HG03521 (cell line): Measurements from ENCODE around the gene NAGS.
"Not testable (repeated sequence)": the region's sequence is repeated elsewhere in the genome, so short reads cannot be mapped to it uniquely, and the experiment has no call there.

Experiments
- ATAC-seq: cut with Tn5 transposase; IDR thresholded peaks from one replicate; pipeline ENCODE4 v1.9.1; 2021; ENCODE audit warnings: mild to moderate bottlenecking, moderate library complexity; ENCODE audit not compliant: unreplicated experiment

The NAGS gene

DNA sequence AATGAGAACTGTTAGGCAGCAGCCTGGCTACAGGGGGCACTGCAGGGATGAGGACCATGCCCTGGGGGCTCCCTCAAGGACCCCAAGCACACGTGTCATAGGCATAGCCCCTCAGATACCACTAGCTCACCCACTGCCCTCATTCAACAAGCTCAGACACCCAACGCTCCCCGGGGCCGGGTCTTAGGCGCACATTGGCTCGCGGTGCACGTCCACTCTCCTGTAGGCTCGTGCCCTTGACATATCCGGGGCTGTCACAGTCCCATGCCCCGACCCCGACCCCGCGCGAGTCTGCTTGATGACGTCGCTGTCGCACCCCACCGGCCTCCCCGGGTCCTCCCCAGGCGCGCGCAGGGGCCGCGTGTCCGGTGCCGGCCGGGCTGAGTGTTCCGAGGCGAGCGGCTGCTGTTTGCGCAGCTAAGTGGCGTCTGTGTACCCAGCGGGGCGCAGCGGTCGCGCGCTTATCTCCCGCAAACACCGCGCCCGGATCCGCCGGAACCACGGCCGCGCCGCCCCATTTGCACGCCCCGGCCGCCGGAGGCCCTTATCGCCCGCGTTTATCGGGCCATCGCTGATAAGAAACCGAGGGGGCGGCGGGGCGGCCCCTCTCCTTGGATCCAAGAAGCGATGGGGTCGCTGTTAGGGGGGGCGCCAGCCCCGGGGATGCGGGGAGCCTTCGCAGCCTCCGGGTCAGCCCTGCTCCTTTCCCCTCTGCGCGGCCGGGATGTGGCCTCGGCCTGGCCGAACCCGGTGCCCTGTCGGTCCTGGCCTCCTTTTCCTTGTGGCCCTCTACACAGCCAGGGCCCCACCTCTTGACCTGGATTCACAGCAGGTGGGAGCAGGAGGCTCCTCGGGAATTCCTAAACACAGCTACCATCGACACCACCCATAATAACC is 20.7 kb upstream of the NAGS start:
- ATAC-seq = no peak

DNA sequence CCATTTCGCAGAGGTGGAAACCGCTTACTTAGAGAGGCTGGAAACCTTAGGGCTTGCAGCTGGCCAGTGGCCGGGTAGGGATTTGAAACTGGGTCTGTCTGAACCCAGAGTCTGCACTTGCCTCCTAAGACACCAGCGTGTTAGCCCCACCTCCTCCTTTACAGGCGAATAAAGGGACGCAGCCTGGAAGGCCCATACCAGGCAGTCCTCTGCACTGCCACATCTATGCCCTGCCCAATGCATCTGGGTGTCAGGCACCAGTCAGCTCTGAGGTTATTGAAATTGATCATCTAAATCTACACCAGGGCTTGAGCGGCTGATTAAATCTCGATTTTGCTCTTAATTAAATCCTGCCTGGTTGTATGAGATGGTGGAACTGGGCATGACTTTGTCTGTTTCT is 19.9 kb upstream of the NAGS start:
- ATAC-seq = no peak

DNA sequence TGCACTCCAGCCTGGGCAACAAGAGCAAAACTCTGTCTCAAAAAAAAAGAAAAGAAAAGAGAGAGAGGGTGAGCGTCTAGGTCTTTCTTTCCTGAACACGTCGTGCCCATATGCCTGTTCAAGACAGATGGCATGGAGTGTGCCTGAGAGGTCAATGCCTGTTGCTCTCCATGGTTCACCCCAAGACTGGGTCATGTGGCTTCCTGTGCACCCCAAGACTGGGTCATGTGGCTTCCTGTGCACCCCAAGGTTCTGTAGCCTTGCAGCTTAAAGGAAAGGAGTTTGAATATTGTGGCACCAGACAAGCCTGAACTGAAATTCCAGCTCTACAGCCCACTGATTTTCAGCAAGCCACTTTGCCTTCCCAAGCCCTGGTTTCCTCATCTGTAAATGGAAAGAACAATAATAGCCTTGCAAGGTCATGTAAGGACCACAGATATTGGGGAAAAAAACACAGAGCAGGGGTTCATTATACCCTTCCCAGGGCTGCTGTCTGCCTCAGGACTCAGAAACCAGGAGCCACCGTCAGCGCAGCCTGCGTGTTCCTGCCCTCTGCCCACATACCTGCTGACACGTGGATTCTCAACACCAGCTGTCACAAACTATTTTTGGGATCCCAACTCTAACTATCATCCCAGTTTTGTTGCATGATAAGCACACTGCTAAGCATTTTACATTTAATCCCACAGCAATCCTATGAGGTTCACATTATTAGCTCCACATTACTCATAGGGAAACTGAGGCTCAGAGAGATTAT is 18.0 kb upstream of the NAGS start:
- ATAC-seq = no peak

DNA sequence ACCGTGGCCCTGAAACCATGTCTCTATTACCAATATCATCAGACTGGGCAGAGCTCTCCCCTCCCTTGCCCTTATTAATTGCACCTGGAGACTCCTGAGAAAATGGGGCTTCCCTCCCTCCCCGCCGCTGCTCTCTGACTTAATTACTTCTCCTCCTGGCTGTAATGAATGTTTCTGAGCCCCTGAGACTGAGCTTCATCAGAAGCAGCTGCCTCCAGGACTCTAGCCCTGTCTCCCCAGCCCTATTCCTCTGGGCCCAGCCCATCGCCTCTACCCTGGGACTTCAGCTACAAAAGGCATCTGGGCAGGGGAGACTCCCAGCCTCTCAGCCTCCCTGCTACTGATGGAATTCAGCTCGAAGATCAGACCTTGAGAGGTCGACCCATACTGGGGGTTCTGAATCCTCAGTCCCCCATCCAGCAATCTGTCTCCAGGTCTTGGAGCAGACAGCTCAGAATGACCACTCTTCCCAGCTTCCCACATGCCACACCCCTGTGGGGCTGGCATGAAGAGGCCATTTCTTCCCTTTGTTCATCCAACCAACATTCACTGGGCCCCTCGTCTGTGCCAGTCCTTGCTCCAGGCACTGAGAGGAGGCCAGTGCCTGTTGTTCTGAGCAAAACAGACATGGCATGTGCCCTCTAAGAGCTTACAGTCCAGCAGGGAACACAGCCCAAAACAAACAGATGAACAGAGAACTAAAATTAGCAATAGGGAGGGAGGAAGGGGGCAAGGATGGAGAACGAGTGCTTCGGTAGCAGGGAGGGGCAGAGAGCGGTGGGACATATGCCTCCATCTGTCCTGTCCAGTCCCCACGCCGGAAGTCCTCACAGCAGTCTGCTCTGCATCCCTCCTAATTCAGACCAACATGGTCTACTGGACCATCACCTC is 17.0 kb upstream of the NAGS start:
- no peak for ATAC-seq

DNA sequence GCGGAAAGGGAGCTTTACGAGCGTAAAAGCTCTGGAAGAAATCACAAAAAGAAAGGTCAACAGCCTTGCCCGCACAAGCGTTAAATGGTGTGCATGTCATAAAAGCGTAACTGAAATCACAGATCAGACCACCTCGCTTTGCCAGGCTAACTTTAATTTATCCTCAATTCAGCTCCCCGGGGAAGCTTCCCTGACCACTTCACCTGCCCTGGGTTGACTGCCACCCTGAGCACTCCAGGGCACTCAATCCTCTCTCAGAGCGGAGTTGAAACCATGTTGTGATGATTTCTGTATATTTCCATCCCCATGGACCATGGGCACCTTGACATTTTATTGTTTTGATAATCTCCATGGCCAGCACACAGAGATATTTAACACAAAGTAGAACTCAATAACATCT is 16.1 kb upstream of the NAGS start:
- ATAC-seq = no peak

DNA sequence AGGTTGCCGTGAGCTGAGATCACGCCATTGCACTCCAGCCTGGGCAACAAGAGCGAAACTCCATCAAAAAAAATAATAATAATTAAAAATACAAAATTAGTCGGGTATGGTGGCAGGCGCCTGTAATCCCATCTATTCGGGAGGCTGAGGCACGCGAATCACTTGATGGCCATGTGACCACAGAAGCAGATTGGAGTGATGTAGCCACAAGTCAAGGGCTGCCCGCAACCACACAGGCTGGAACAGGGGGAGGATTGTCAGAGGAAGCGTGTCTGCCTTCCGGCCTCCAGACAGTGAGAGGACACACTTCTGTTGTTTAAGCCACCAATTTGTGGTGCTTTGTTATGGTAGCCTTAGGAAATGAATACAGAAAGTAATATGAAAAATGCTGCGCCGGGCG is 11.8 kb upstream of the NAGS start:
- no peak for ATAC-seq

DNA sequence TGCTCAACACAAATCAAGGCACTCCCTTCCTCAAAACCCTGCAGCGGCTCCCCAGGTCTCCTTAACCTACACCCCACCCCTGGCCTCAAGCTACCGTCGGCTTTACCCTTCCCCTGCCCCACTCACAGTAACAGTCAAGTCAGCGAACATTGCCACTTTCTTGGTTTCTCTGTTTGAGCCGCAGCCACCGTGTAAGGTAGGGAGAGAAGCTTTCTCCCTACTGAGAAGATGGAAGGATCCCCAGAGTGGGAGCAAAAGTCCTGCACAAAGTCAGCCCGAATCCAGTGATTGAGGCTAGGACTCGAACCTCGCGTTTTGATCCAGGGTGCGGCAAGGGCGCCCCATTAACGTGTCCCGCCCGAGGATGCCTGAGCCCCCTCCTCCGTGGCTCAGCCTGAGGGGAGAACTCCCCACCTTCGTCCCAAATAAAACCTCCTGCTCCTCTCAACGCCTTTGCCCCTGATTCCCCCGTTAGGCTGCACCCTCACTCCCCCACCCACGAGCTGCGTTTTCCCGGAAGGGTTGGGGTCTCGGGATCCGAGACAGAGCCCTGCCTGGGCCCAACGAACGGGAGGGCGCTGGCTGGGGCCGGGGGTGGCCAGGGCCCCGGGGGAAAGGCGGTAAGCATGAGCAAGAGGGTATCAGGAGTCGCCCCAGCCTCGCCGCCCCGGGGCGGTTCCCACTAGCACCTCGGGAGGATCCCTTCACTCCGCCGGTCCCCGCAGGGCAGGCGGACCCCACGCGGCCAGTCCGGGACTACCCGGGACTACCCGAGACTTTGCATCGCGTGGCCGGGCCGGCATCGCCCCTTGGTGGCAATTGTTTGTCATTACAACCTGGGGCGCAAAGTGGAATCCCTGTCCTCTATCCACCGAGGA is 9.9 kb upstream of the NAGS start:
- no peak for ATAC-seq

DNA sequence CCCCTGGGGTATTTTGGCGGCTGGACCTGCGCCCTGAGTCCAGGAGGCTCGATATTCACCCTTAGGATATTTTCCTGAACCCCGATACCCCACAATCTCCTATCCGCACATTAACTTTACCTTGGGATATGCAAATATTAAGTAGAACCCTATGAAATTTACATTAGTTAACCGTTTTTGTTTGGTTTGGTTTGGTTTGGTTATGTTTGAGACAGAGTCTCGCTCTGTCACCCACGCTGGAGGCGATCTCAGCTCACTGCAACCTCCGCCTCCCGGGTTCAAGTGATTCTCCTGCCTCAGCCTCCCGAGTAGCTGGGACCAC is 9.3 kb upstream of the NAGS start:
- ATAC-seq = no peak

DNA sequence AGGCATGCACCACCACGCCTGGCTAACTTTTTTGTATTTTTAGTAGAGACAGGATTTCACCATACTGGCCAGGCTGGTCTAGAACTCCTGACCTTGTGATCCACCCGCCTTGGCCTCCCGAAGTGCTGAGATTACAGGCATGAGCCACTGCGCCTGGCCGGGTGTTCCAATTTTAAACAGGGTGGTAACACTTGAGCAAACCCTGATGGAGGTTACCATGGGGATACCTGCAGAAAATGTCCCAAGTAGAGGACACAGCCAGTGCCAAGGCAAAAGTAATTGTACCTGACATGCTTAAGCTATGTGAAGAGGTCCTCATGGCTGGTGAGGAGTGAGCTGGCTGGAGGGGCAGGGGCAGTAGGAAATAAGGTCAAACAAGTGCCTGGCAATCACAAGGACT is 7.2 kb upstream of the NAGS start:
- not testable (repeated sequence) for ATAC-seq

DNA sequence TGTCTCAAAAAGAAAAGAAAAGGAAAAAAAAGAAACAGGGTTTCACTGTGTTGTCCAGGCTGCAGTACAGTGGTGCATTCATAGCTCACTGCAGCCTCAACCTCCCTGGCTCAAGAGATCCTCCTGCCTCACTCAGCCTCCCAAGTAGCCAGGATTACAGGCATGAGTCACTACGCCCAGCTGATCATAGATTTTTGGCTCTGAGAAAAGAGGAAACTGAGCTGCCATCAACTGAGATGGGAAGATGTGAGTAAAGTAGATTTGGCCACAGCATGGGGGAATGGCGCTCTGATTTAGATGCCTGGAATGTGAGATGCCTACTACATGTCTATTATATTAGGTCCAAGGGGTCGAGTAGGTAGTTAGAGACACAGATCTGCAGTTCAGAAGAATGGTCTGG is 5.9 kb upstream of the NAGS start:
- ATAC-seq = no peak

DNA sequence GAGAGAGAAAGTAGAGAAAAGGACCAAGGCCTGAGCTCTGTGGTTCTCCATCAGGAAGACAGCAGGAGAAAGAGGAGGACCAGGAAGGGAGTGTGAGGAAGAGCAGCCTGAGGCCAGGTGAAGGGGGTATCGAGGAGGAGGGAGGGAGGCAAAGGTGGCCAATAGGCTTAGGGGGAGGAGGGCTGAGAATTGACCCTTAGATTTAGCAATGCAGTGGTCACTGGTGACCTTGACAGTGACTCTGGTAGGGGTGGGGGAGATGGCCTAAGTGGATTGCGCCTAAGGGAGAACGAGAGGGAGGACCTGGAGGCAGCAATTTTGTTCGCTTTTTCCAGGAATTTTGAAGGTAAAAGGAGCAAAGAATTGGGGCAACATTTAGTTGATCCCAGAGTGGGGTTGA is 5.4 kb upstream of the NAGS start:
- ATAC-seq = no peak

DNA sequence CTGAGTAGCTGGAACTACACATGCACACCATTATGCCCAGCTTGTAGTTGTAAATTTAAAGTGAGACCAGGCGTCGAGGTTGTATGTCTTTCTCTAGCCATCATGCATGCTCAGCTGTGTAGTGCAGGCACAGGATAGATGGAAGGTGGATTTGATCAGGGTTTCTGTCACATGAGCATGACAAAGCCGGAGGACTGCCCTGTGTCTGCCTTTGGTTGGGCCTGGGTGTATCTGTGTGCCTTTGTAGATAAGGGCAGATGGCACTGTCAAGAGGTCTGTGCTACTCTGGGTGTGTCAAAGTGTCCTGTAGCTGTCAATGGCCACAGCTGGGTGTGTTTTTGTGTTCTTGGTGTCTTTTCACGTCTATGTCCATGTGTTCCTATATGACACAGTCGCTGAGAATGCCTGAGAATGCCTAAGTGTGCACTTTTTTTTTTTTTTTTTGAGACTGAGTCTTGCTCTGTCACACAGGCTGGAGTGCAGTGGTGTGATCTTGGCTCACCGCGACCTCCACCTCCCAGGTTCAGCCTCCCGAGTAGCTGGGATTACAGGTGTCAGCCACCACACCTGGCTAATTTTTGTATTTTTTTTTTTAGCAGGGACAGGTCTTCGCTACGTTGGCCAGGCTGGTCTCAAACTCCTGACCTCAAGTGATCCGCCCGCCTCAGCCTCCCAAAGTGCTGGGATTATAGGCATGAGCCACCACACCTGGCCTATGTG is 4.1 kb upstream of the NAGS start:
- no peak for ATAC-seq

DNA sequence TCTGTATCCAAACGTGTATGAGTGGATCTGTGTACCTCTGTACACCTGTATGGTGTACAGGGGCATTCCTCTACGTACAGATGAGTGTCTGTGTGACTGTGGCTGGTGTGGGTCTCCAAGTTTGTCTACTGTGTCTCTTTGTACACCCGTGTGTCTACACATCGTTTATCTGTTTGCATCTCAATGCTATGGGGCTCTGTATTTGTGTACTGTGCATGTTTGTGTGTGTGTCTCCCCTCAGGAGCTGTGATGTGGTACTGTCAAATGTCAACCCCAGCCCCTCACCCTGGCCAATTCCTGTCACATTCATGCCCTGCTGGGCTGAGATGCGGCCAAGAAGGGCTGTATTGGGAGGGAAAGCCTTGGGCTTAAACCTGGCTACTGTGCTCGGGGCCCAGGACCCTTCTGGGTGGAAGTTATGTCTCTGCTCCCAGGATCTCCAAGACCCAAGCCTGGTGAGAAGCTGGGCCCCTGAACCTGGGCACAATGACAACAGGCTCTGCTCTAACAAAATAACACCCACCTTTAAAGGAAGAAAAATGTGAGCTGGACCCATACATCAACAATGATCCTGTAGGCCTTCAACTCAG is 3.5 kb upstream of the NAGS start:
- no peak for ATAC-seq

DNA sequence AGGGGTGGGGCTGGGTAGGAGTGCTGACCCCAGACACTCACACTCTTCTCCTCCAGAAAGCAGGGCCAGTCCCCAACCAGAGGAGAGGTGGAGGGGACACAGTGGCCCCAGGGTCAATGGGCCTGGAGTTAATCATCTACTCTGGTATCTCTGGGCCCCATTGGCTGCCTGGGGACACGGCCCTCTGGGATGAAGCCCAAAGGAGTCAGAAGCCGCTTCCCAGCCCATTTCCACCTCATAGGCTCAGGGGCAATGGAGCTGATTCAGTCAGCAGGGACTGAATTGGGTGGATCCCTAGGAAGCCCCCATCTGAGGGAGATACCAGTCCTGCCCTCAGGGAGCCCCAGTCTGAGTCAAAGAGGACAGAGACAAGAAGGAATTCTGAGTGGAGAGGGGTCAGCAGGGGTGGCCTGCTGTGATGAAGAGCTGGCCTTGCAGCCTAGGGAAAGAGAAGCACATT is 2.9 kb upstream of the NAGS start:
- ATAC-seq = no peak

DNA sequence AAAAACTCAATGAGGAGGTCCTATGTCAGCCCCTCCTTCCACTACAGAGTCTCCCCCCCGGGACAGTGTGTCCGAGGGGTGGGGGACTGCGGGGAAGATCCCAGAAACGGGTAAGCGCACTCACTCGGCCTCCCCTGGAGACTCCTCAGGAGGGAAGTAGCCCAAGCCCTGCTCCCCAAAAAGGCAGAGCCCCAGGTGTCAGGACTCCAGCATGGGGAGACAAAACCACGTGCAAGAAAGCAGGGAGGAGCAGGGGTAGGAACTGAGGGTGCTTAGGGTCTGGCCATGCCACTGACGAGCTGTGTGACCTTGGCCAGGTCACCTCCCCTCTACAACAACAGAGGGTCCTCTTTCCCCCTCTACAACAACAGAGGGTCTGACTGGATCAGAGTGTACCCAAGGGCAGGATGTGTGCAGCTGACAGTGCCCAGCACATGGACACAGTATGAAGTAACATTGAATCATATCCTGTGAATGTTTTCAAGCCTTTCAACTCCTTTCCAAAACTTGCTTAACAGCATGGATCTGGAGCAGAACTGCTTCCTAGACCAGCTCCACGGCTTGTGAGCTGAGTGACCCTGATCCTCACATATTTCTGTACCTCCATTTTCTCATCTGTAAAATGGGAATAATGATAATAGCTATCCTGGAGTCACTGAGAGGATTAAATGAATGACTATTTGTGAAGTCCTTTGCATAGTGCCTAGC is 2.1 kb upstream of the NAGS start:
- ATAC-seq = no peak

DNA sequence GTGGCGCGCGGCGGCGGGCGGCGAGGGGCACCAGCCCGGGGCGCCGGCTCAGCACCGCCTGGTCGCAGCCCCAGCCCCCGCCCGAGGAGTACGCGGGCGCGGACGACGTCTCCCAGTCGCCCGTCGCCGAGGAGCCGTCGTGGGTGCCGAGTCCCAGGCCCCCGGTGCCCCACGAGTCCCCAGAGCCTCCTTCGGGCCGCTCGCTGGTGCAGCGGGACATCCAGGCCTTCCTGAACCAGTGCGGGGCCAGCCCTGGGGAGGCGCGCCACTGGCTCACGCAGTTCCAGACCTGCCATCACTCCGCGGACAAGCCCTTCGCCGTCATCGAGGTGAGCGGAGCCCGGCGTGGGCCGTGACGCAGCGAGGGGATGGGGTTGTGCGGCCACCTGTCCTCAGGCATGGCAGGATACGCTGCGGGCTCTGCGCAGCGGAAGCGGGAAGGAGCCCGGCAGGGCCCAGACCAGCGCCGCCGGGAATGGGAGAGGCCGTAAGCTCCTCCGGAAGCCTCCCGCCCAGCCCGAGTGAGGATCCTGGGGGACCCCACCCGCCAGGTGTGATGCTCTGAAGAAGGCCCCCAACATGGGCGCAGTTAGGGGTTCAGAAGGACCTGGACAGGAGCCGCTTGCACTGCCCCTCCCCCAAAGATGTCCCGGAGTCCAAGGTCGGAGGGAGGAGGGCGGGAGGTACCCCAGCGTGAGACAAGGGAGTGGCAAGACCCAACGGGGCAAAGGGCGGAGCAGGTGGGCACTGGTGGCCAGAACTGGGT is 522 bp downstream of the NAGS start:
- ATAC-seq = no peak

DNA sequence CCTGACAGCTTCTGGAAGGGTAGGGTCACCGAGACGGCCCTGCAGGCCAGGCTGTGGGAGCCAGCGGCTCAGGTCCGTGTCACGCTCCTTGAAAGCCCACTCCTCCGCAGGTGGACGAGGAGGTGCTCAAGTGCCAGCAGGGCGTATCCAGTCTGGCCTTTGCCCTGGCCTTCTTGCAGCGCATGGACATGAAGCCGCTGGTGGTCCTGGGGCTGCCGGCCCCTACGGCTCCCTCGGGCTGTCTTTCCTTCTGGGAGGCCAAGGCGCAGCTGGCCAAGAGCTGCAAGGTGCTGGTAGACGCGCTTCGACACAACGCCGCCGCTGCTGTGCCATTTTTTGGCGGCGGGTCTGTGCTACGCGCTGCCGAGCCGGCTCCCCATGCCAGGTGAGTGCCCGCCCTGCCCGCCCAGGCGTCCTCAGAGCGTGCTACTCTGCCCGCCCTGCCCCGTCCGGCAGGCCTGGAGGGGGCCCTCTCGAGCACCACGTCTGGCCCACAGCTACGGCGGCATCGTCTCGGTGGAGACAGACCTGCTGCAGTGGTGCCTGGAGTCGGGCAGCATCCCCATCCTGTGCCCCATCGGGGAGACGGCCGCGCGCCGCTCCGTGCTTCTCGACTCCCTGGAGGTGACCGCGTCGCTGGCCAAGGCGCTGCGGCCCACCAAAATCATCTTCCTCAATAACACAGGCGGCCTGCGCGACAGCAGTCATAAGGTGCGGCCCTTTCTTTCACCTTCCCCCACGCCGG is 1.3 kb downstream of the NAGS start:
- ATAC-seq = no peak
